MG63 (cell line): Measurements from ENCODE around the gene SSX3. TPM values are rescaled to one million over a fixed set of nuclear protein-coding genes. Genes with fewer than 3 reads are reported as not detected.
"Not testable (repeated sequence)": the region's sequence is repeated elsewhere in the genome, so short reads cannot be mapped to it uniquely, and the experiment has no call there.

Experiments used
- DNase-seq: peaks from one replicate; pipeline ENCODE4 v3.0.0-alpha.2; 2020
- H3K27me3 ChIP-seq: fragments of 250-450 bp; sonication (Bioruptor Pico); 2 replicates; pipeline ENCODE4 v1.5.1; 2020; ENCODE audit warnings: mild to moderate bottlenecking, moderate library complexity
- H3K36me3 ChIP-seq: fragments of 250-450 bp; sonication (Bioruptor Pico); 2 replicates; pipeline ENCODE4 v1.5.1; 2020; ENCODE audit warnings: mild to moderate bottlenecking, moderate library complexity
- H3K4me3 ChIP-seq: fragments of 250-450 bp; sonication (Bioruptor Pico); 2 replicates; pipeline ENCODE4 v1.5.1; 2020; ENCODE audit warnings: mild to moderate bottlenecking, moderate library complexity
- H3K9me3 ChIP-seq: fragments of 250-450 bp; sonication (Bioruptor Pico); 2 replicates; pipeline ENCODE4 v1.5.1; 2020; ENCODE audit warnings: mild to moderate bottlenecking, moderate library complexity
- total RNA-seq: library from RNA; depleted of rRNA; stranded (reverse); fragments of >200 nt; shearing (Covaris generic); gene quantifications from 2 replicates; pipeline ENCODE4 v1.2.3, GENCODE V29; 2014; ENCODE audit warnings: low replicate concordance; rRNA removed

Gene SSX3
- not detected in 2 replicates for total RNA-seq

- not testable (repeated sequence) for H3K9me3 ChIP-seq, H3K36me3 ChIP-seq, H3K4me3 ChIP-seq, H3K27me3 ChIP-seq, DNase-seq
Measured at GRCh38 chrX:48356315-48357094, at the start of gene SSX3. Gene SSX3, minus strand, starts transcription at chrX:48356703. Its CDS starts 1,454 bp downstream, at chrX:48355249.

GRCh38 chrX:48397825-48398224, 41.3 kb upstream of the SSX3 start:
- not testable (repeated sequence) for H3K9me3 ChIP-seq, H3K4me3 ChIP-seq, H3K27me3 ChIP-seq, DNase-seq, H3K36me3 ChIP-seq

GRCh38 chrX:48396931-48397330, 40.4 kb upstream of the SSX3 start:
- not testable (repeated sequence) for DNase-seq, H3K27me3 ChIP-seq, H3K4me3 ChIP-seq, H3K36me3 ChIP-seq, H3K9me3 ChIP-seq

- H3K27me3 ChIP-seq, H3K4me3 ChIP-seq, DNase-seq, H3K9me3 ChIP-seq, H3K36me3 ChIP-seq: not testable (repeated sequence)
Measured at GRCh38 chrX:48383239-48383638, 26.7 kb upstream of the SSX3 start, which contains the start of gene SSX4. Gene SSX4, plus strand, starts transcription at chrX:48383539. Its CDS starts 515 bp downstream, at chrX:48384054.

- not testable (repeated sequence) for H3K27me3 ChIP-seq, DNase-seq, H3K36me3 ChIP-seq, H3K4me3 ChIP-seq, H3K9me3 ChIP-seq
Measured at GRCh38 chrX:48370408-48370807, 13.9 kb upstream of the SSX3 start.

- DNase-seq, H3K36me3 ChIP-seq, H3K4me3 ChIP-seq, H3K27me3 ChIP-seq, H3K9me3 ChIP-seq: not testable (repeated sequence)
Measured at GRCh38 chrX:48367717-48368408, 11.4 kb upstream of the SSX3 start.

- not testable (repeated sequence) for DNase-seq, H3K4me3 ChIP-seq, H3K27me3 ChIP-seq, H3K9me3 ChIP-seq, H3K36me3 ChIP-seq
Measured at GRCh38 chrX:48359281-48359680, 2.8 kb upstream of the SSX3 start.

GRCh38 chrX:48357681-48358080, 1.2 kb upstream of the SSX3 start:
- Histone ChIP-seq H3K9me3 (no peaks in the 10 kb centered on the region), H3K36me3 (no peaks in the 10 kb centered on the region)
- no peak for DNase-seq

GRCh38 chrX:48346059-48346458, 10.4 kb downstream of the SSX3 start:
- H3K36me3 ChIP-seq, H3K9me3 ChIP-seq, H3K27me3 ChIP-seq, H3K4me3 ChIP-seq, DNase-seq: not testable (repeated sequence)

More at GRCh38 chrX:48357681-48358080, 1.2 kb upstream of the SSX3 start:
- Histone ChIP-seq H3K27me3 (no peaks in the 10 kb centered on the region), H3K4me3 (no peak overlapping the region)

GRCh38 chrX:48313996-48314395, 42.5 kb downstream of the SSX3 start:
- H3K36me3 ChIP-seq, H3K9me3 ChIP-seq, H3K4me3 ChIP-seq, DNase-seq, H3K27me3 ChIP-seq: not testable (repeated sequence)

GRCh38 chrX:48306175-48306574, 50.3 kb downstream of the SSX3 start:
- Histone ChIP-seq H3K27me3 (no peaks in the 10 kb centered on the region), H3K4me3 (no peak overlapping the region), H3K36me3 (no peaks in the 10 kb centered on the region), H3K9me3 (no peaks in the 10 kb centered on the region)
- DNase-seq, result no peak

Other genes with a start within 250 kb of the SSX3 start
- gene SPACA5B, start 226.1 kb downstream of the SSX3 start, total RNA-seq, result not detected in 2 replicates
- not detected in 2 replicates for gene SSX5, start 159.9 kb downstream of the SSX3 start, total RNA-seq
- gene SSX1, start 101.3 kb downstream of the SSX3 start, total RNA-seq, result not detected in 2 replicates
- gene SSX4, start 26.8 kb upstream of the SSX3 start, total RNA-seq, result not detected in 2 replicates
- gene SSX4B, start 55.3 kb upstream of the SSX3 start, total RNA-seq, result not detected in 2 replicates
- 0.79 and 2.0 TPM in 2 replicates for gene SLC38A5, start 113.6 kb upstream of the SSX3 start, total RNA-seq
- gene FTSJ1, start 119.5 kb upstream of the SSX3 start, total RNA-seq, result 55.3 and 76.6 TPM in 2 replicates
- gene PORCN, start 152.3 kb upstream of the SSX3 start, total RNA-seq, result 1.6 and 11.2 TPM in 2 replicates
- gene EBP, start 165.1 kb upstream of the SSX3 start, total RNA-seq, result 15.9 and 32.9 TPM in 2 replicates
- gene TBC1D25, start 183.0 kb upstream of the SSX3 start, total RNA-seq, result 2.7 and 9.3 TPM in 2 replicates
- 291 and 416 TPM in 2 replicates for gene RBM3, start 217.8 kb upstream of the SSX3 start, total RNA-seq
- gene WDR13, start 240.8 kb upstream of the SSX3 start, total RNA-seq, result 84.9 and 95.8 TPM in 2 replicates